Bronchial epithelial cell (primary cell): ENCODE results near the gene PGM2. TPM values are rescaled to one million over a fixed set of nuclear protein-coding genes. Genes with fewer than 3 reads are reported as not detected.

Experiments used
- DNase-seq: peaks from one replicate; pipeline ENCODE4 v3.0.0-alpha.2; 2010; ENCODE audit warnings: low read depth
- FAIRE-seq: peaks from 2 replicates; lab custom pipeline; 2011; peaks lifted over from hg19 to GRCh38; lab: Jason Lieb, UNC
- H3K27me3 ChIP-seq: 2 replicates; pipeline ENCODE4 v1.5.1; 2011; ENCODE audit warnings: low read length; ENCODE audit not compliant: control insufficient read depth, insufficient read depth
- H3K36me3 ChIP-seq: 2 replicates; pipeline ENCODE4 v1.5.1; 2011; ENCODE audit warnings: low read length; ENCODE audit not compliant: control insufficient read depth, insufficient read depth
- H3K4me3 ChIP-seq: 2 replicates; pipeline ENCODE4 v1.5.1; 2011; ENCODE audit warnings: mild to moderate bottlenecking, low read depth, low read length, control low read depth
- total RNA-seq: library from RNA; depleted of rRNA; stranded (reverse); fragments of >200 nt; gene quantifications from 2 replicates; pipeline ENCODE4 v1.2.1, GENCODE V29; 2014
- TF ChIP-seq, protein P1 (sequence below): IDR thresholded peaks from 2 replicates; pipeline ENCODE4 v1.5.1; 2011; ENCODE audit warnings: mild to moderate bottlenecking, moderate library complexity, low read length, control low read depth, inconsistent platforms; ENCODE audit not compliant: insufficient read depth, severe bottlenecking

The PGM2 gene
- total RNA-seq, 1 donor from 2014 or later = 59.2 TPM

DNA sequence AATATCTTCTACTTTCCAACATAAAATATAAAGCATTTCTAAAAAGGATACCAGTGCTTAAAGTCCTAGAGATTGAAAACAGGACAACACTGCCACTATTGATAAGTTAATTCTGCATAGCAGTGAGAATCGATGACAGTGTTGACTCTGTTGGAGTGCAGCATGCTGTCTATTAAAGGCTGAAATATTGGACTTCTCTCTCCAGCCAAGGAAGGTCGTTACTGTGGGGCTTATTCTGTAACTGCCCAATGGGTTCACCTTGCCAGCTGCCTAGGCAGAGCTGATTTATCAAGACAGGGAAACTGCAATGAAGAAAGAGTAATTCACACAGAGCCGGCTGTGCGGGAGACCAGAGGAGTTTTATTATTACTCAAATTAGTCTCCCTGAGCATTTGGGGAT lies 37.7 kb upstream of the PGM2 start:
- H3K4me3 ChIP-seq = no peak overlapping the region
- FAIRE-seq = no peak
- peaks cover 2% of the 10 kb centered on the region for H3K27me3 ChIP-seq
- no peak for DNase-seq
- TF ChIP-seq, protein P1, sequence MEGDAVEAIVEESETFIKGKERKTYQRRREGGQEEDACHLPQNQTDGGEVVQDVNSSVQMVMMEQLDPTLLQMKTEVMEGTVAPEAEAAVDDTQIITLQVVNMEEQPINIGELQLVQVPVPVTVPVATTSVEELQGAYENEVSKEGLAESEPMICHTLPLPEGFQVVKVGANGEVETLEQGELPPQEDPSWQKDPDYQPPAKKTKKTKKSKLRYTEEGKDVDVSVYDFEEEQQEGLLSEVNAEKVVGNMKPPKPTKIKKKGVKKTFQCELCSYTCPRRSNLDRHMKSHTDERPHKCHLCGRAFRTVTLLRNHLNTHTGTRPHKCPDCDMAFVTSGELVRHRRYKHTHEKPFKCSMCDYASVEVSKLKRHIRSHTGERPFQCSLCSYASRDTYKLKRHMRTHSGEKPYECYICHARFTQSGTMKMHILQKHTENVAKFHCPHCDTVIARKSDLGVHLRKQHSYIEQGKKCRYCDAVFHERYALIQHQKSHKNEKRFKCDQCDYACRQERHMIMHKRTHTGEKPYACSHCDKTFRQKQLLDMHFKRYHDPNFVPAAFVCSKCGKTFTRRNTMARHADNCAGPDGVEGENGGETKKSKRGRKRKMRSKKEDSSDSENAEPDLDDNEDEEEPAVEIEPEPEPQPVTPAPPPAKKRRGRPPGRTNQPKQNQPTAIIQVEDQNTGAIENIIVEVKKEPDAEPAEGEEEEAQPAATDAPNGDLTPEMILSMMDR = no peak
- no peaks in the 10 kb centered on the region for H3K36me3 ChIP-seq

DNA sequence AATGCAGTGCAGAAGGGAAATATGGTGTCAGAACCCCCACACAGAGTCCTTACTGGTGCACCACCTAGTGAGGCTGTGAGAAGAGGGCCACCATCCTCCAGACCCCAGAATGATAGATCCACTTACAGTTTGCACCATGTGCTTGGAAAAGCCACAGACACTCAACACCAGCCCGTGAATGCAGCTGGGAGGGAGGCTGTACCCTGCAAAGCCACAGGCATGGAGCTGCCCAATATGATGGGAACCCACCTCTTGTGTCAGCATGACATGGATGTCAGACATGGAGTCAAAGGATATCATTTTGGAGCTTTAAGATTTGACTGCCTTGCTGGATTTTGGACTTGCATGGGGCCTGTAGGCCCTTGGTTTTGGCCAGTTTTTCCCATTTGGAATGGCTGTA lies 34.2 kb upstream of the PGM2 start:
- FAIRE-seq (no peak), DNase-seq (no peak)
- Histone ChIP-seq H3K27me3 (no peaks in the 10 kb centered on the region), H3K36me3 (no peaks in the 10 kb centered on the region), H3K4me3 (no peak overlapping the region)
- TF ChIP-seq, protein P1 = no peak

DNA sequence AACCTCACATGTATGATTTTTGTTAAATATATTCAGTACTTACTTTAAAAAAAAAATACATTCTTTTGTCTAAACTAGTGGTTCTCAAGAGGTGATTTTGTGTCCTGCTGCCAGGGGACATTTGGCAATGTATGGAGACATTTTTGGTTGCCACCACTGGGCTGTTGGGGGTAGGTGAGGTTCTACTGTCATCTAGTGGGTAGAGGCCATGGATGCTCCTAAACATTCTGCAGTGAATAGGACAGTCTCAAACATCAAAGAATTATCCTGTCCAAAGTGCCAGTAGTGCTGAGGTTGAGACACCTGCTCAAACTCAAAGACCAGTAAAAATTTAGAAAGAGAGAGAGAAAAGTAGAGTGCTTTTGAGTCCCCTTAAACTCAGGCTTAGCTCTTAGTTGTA lies 32.9 kb upstream of the PGM2 start:
- H3K4me3 ChIP-seq = no peak overlapping the region
- TF ChIP-seq, protein P1 = peak; percentile 69
- FAIRE-seq (no peak), DNase-seq (peak; percentile 14)
- H3K27me3 ChIP-seq = no peaks in the 10 kb centered on the region
- no peaks in the 10 kb centered on the region for H3K36me3 ChIP-seq

DNA sequence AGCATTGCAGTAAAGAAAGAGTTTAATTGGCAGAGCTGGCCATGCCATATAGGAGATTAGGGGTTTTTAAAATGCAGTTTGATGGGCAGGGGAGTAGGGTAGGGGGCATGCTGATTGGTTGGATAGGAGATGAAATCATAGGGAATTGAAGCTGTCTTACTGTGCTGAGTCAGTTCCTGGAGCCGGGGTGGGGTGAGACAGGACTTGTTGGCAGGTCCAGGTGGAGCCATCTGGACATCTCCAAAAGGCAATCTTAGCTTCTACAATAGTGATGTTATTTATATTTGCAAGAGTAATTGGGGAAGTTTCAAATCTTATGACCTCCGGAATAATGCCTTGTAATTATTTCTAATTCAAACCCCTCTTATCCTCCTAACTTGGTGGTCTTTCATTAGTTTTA lies 32.4 kb upstream of the PGM2 start:
- Histone ChIP-seq H3K4me3 (no peak overlapping the region), H3K36me3 (no peaks in the 10 kb centered on the region), H3K27me3 (no peaks in the 10 kb centered on the region)
- TF ChIP-seq, protein P1 = no peak
- FAIRE-seq (no peak), DNase-seq (no peak)

DNA sequence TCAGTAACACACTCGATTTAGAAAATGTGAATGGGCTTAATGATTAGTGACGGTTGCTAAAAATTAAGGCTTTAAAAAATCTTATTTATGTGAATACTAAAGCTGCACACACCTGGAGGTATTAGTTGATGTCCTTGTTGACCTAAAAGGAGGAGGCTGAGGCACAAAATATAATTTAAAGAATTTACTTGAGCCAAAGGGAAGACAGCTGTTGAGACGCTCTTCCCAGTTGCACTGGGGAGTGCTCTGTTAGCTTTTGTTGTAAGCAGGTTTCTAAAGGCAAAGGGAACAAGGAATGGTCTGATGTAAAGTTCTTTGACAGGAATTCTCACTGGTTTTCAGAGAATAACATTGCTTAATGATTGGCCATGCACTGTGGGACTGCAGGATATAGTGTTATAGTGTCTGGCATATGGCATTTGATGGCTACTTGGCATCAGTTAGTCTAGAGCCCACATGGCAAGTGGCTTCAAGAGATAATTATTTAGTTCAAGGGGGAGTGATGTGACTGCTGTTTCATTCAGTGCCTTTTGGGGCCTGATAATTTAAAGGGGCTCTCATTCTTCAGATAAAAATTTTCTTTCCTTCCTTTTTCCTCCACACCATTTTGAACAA lies 30.8 kb upstream of the PGM2 start:
- Histone ChIP-seq H3K27me3 (no peaks in the 10 kb centered on the region), H3K36me3 (no peaks in the 10 kb centered on the region), H3K4me3 (no peak overlapping the region)
- TF ChIP-seq, protein P1 = no peak
- FAIRE-seq (no peak), DNase-seq (no peak)

DNA sequence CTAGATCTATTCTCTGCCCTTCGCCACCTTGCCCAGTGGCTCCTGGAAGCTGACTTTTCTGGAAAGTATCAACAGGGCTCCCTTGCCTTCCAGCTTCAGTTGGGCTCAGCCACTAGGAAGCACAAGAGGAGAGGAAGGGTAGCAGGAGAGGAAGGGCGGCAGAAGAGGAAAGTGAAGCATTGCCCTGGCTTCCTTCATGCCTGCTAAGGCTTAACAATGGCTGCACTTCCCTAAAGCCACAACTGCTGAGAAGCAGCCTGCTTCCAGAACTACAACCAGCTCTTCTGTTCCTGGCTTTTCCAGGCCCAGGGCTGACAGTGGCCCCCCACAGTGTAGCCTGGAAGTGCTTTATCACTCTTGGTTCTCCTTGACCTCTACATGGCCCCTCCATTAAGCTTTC lies 29.1 kb upstream of the PGM2 start:
- Histone ChIP-seq H3K4me3 (no peak overlapping the region), H3K27me3 (no peaks in the 10 kb centered on the region), H3K36me3 (no peaks in the 10 kb centered on the region)
- DNase-seq (no peak), FAIRE-seq (no peak)
- TF ChIP-seq, protein P1 = no peak
